GM18502 (cell line): ENCODE data around the gene RASGRF2.
"Not testable (repeated sequence)": the region's sequence is repeated elsewhere in the genome, so short reads cannot be mapped to it uniquely, and the experiment has no call there.

Experiments
- ATAC-seq: cut with Tn5 transposase; IDR thresholded peaks from one replicate; pipeline ENCODE4 v1.9.1; 2021; ENCODE audit warnings: mild to moderate bottlenecking; ENCODE audit not compliant: unreplicated experiment, poor library complexity

RASGRF2 gene

DNA sequence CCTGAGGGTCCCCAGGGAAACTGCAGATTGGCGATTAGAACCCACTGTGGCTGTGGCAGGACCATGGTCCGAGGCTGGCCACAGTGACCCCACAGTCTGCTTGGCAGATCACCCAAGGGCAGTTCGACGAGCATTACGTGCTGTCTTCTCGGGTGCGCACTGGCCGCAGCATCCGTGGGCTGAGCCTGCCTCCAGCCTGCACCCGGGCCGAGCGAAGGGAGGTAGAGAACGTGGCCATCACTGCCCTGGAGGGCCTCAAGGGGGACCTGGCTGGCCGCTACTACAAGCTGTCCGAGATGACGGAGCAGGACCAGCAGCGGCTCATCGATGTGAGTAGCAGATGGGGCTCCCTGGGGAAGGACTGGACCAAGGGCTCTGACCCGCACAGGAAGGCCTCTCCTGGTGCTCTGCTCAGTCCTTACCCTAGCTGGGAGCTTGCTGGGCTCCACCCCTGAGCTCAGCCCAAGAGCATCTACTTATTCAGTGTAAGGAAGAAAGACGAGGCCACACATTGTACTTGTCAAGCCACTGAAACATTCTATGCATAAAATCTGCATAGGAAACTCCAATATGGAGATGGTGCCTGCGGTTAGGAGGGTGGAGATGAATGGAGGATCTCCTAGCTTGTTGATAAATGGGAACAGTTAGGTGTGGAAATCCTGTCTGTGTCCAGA, 294.9 kb downstream of the RASGRF2 start:
- ATAC-seq: no peak

DNA sequence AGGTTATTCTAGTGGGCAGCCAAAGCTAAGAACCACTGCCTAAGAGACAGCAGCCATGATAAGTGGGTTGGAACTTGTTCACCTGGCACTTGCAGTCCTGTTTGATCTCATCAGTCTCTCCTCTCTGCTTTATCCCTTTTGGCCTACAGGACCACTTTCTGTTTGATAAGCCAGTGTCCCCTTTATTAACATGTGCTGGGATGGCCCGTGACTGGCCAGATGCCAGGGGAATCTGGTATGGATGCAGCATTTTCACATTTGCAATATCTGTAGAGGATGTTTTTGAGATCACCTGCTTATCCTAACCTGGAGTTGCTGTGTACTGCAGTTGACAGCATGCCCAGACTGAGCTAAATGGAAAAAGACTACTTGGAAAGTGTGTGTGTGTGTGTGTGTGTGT, 296.6 kb downstream of the RASGRF2 start:
- ATAC-seq: no peak

DNA sequence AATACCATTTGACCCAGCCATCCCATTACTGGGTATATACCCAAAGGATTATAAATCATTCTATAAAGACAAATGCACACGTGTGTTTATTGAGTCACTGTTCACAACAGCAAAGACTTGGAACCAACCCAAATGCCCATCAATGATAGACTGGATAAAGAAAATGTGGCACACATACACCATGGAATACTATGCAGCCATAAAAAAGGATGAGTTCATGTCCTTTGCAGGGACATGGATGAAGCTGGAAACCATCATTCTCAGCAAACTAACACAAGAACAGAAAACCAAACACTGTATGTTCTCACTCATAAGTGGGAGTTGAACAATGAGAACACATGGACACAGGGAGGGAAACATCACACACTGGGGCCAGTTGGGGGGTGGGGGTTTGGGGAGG, 302.6 kb downstream of the RASGRF2 start:
- not testable (repeated sequence) for ATAC-seq

DNA sequence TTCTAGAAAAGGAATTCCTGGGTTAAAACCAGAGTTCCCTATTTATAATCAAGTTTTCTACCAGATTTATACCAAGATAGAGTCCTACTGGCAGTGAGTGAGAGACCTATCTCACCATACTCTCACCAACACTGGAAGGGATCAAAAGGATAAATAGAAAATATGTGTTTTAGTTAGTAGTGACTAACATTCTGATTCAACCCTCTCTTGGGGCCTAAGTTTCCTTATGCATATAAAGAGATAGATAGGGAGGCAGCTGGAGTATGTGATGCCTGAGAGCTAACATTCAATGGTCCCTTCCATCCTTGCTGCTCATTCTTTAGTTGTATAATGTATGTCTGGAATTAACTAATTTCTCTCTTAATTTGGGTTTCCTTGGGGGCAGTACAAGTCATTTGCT, 304.9 kb downstream of the RASGRF2 start:
- ATAC-seq: no peak

DNA sequence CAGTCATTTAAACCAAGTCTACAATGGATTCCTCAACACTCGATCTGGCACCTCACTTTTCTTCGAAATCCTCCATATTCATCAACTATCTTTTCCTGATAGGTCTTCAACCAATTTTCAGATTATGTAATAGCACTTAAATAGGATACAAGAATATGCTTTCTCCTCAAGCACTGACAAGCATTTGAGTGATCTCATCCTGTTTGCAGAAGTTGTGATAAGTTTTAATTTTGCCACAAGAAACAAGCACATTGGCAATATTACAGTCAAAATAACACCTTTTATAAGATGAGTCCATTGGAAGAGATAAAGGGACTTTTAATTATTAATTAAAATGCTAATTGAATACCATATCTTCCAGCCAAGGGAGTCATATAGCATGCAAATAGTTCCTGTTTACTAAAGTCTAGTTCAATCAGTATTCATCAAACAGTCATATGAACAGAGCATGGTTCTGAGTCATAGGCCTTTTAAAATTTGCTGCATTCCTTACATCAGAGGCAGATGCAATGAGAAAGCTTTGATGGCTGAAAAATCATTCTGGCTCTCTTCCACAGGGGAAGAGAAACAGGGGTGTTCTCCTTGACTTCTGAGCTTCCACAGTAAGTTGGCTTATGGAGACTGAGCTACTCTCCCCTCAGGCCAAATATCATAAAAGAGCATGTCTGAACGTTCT, 308.5 kb downstream of the RASGRF2 start:
- no peak for ATAC-seq

DNA sequence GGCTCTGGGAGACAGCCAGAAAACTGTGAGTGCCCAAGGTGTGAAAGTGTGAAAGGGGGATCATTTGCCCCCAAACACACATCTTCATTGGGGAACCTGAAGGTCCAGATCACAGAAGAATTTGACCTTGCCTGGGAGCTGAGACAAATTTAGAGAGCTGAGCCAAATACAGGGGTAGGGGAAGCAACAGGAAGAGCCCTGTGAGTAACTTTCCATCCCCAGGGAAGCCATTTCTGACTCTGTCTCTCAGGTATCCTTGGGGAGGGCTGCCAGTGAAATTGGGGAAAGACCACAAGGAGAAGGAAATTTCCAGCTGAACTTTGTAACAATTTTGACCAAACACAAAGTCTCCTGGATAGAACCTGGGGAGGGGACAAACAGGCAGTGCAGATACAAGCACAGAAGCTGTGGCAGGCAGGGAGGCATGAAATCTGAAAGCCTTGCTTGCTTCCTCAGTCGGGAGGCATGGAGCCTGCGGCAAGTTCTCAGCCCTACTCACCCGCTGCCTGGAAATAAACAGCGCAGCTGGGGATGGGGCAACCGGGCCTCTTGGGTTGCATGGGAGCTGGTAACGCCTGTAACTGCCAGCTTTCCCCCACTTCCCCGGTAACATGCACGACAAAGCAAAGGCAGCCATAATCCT, 309.7 kb downstream of the RASGRF2 start:
- no peak for ATAC-seq

DNA sequence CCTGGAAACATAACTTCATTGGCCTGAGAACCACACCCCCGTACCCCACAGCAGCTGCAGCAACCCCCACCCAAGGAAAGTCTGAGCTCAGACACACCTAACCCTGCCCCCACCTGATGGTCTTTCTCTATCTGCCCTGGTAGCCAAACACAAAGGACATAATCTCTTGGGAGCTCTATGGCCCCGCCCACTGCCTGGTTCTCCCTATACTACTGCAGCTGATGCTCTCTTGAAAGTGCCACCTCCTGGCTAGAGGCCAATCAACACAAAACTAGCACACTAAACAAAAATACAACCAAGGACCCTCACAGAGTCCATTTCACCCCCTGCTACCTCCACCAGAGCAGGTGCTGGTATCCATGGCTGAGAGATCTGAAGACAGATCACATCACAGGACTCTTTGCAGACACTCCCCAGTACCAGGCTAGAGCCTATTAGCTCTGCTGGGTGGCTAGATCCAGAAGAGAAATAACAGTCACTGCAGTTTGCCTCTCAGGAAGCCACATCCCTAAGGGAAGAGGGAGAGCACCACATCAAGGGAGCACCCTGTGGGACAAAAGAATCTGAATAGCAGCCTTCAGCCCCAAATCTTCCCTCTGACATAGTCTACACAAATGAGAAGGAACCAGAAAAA, 310.3 kb downstream of the RASGRF2 start:
- not testable (repeated sequence) for ATAC-seq
